BE2C (cell line): Measurements from ENCODE around the gene CSTB.

Source experiments
- DNase-seq: peaks from one replicate; pipeline ENCODE4 v3.0.0-alpha.2; 2020
- H3K27me3 ChIP-seq: fragments of 250-450 bp; sonication (Bioruptor Pico); 2 replicates; pipeline ENCODE4 v1.5.1; 2020; ENCODE audit warnings: mild to moderate bottlenecking
- H3K36me3 ChIP-seq: fragments of 250-450 bp; sonication (Bioruptor Pico); 2 replicates; pipeline ENCODE4 v1.5.1; 2020; ENCODE audit warnings: mild to moderate bottlenecking
- H3K4me1 ChIP-seq: fragments of 250-450 bp; sonication (Bioruptor Pico); 2 replicates; pipeline ENCODE4 v1.5.1; 2020
- H3K4me3 ChIP-seq: 2 replicates; pipeline ENCODE4 v1.5.1; 2011; ENCODE audit warnings: low read depth, low read length
- H3K9me3 ChIP-seq: fragments of 250-450 bp; sonication (Bioruptor Pico); 2 replicates; pipeline ENCODE4 v1.5.1; 2020
- CTCF ChIP-seq: IDR thresholded peaks from 2 replicates; pipeline ENCODE4 v1.5.1; 2012; ENCODE audit warnings: mild to moderate bottlenecking, low read depth, low read length

CSTB gene

GRCh38 chr21:43819511-43820405 is 43.6 kb upstream of the CSTB start:
- TF ChIP-seq CTCF, result no peak
- no peak for DNase-seq
- no peaks in the 10 kb centered on the region; the same call in 1 of the 2 replicates for H3K9me3 ChIP-seq
- no peaks in the 10 kb centered on the region for H3K36me3 ChIP-seq
- no peaks in the 10 kb centered on the region for H3K4me1 ChIP-seq
- no peaks in the 10 kb centered on the region for H3K27me3 ChIP-seq
- no peak overlapping the region for H3K4me3 ChIP-seq

- Histone ChIP-seq H3K27me3 (no peaks in the 10 kb centered on the region), H3K4me1 (no peaks in the 10 kb centered on the region), H3K36me3 (no peaks in the 10 kb centered on the region), H3K4me3 (no peak overlapping the region), H3K9me3 (no peaks in the 10 kb centered on the region; the same call in 1 of the 2 replicates)
- TF ChIP-seq CTCF, result no peak
- no peak for DNase-seq
These were observed 42.6 kb upstream of the CSTB start for GRCh38 chr21:43818685-43819084.

GRCh38 chr21:43817157-43818086 is 41.3 kb upstream of the CSTB start:
- TF ChIP-seq CTCF, result no peak
- no peaks in the 10 kb centered on the region for H3K4me1 ChIP-seq

GRCh38 chr21:43816611-43817071 is 40.5 kb upstream of the CSTB start:
- H3K4me3 ChIP-seq, result no peak overlapping the region
- no peak for DNase-seq
- peaks cover 6% of the 10 kb centered on the region for H3K4me1 ChIP-seq
- 0 out of 2 replicates have a peak, but pooled peaks have one; percentile 8 for TF ChIP-seq CTCF
- no peaks in the 10 kb centered on the region; the same call in 1 of the 2 replicates for H3K9me3 ChIP-seq
- no peaks in the 10 kb centered on the region for H3K27me3 ChIP-seq
- H3K36me3 ChIP-seq, result no peaks in the 10 kb centered on the region

More at GRCh38 chr21:43817157-43818086, 41.3 kb upstream of the CSTB start:
- no peak overlapping the region for H3K4me3 ChIP-seq
- DNase-seq, result no peak
- no peaks in the 10 kb centered on the region; the same call in 1 of the 2 replicates for H3K9me3 ChIP-seq
- no peaks in the 10 kb centered on the region for H3K27me3 ChIP-seq
- no peaks in the 10 kb centered on the region for H3K36me3 ChIP-seq

- no peaks in the 10 kb centered on the region for H3K27me3 ChIP-seq
- DNase-seq, result no peak
- H3K4me3 ChIP-seq, result no peak overlapping the region
- no peaks in the 10 kb centered on the region for H3K36me3 ChIP-seq
- H3K9me3 ChIP-seq, result no peaks in the 10 kb centered on the region; the same call in 1 of the 2 replicates
- H3K4me1 ChIP-seq, result peaks cover 6% of the 10 kb centered on the region
- TF ChIP-seq CTCF, result no peak
These were observed 39.9 kb upstream of the CSTB start for GRCh38 chr21:43815991-43816390.
